Bronchial epithelial cell (primary cell): ENCODE measurements around the gene PLA2G3. TPM values are rescaled to one million over a fixed set of nuclear protein-coding genes. Genes with fewer than 3 reads are reported as not detected.

Experiments used
- DNase-seq: peaks from one replicate; pipeline ENCODE4 v3.0.0-alpha.2; 2010; ENCODE audit warnings: low read depth
- FAIRE-seq: peaks from 2 replicates; lab custom pipeline; 2011; peaks lifted over from hg19 to GRCh38; lab: Jason Lieb, UNC
- H3K27me3 ChIP-seq: 2 replicates; pipeline ENCODE4 v1.5.1; 2011; ENCODE audit warnings: low read length; ENCODE audit not compliant: control insufficient read depth, insufficient read depth
- H3K36me3 ChIP-seq: 2 replicates; pipeline ENCODE4 v1.5.1; 2011; ENCODE audit warnings: low read length; ENCODE audit not compliant: control insufficient read depth, insufficient read depth
- H3K4me3 ChIP-seq: 2 replicates; pipeline ENCODE4 v1.5.1; 2011; ENCODE audit warnings: mild to moderate bottlenecking, low read depth, low read length, control low read depth
- CTCF ChIP-seq: IDR thresholded peaks from 2 replicates; pipeline ENCODE4 v1.5.1; 2011; ENCODE audit warnings: mild to moderate bottlenecking, moderate library complexity, low read length, control low read depth, inconsistent platforms; ENCODE audit not compliant: insufficient read depth, severe bottlenecking
- total RNA-seq: library from RNA; depleted of rRNA; stranded (reverse); fragments of >200 nt; gene quantifications from 2 replicates; pipeline ENCODE4 v1.2.1, GENCODE V29; 2014

Gene PLA2G3
- total RNA-seq, 1 donor from 2014 or later, result under 0.01 TPM

GRCh38 chr22:31103111-31103510 is 37.2 kb downstream of the PLA2G3 start:
- Histone ChIP-seq H3K4me3 (no peak overlapping the region), H3K27me3 (no peaks in the 10 kb centered on the region), H3K36me3 (peaks cover 14% of the 10 kb centered on the region)
- DNase-seq (no peak), FAIRE-seq (no peak)
- no peak for TF ChIP-seq CTCF

DNA sequence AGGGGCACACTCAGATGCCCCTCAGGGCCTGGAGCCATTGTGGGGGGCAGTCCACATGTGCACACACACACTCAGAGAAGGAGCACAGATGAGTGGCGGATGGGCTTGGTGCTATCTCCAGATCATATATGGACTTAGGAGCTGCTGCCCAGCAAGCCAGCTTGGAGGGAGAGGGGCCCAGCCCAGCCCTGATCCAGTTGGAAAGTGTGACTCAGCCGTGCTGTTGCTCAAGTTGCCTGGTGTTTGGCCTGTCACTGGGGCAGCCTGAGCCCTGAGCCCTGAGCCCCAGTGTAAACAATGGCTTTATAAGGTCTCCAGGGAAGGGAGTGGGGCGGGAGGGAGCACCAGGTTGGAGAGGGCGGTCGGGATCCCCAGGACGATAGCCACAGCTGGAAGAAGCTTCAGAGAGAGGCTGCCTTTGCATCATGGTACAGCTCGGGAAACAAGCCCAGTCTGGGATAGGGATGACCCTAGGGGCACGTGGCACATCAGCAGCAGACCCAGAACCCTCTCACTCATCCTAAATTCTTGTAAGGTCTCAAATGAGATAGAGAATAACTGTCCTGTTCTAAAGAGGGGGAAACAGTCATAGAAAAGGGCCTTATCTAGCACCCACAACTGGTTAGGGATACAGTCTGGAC is 37.7 kb downstream of the PLA2G3 start:
- no peak overlapping the region for H3K4me3 ChIP-seq
- H3K27me3 ChIP-seq, result no peaks in the 10 kb centered on the region
- H3K36me3 ChIP-seq, result peaks cover 19% of the 10 kb centered on the region
- peak; percentile 67 for DNase-seq
- no peak for TF ChIP-seq CTCF
- FAIRE-seq, result peak; percentile 55

DNA sequence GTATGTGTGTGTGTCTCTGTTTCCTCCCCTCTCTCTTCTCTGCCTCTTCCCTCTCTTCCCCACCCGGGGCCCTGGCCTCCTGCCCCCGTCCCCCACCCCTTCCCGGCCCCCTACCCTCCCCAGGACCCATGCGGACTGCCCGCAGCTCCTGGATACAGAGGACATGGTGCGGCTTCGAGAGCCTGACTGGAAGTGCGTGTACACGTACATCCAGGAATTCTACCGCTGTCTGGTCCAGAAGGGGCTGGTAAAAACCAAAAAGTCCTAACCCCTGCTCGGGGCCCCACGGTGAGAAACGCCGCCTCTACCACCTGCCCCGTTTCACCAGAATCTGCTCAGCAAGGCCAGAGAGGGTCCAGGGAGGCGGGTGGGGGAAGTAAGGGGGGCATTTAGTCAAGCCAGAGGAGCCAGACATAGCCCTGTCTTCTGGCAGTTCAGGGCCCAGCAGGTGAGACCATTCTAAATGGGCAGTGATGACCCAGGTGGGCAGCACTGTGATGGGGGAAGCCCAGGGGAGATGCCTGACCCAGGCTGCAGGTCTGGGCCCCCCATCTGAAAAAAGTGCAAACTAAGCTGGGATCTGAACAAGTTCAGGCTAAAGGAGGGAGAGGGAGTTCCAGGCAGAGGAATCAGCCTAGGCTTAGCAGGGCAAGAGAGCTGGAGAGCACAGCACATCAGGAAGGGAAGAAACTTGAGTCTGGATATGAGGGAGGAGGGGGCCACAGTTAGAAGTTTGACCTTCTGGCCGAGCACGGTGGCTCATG is 39.4 kb downstream of the PLA2G3 start:
- H3K36me3 ChIP-seq, result peaks cover 32% of the 10 kb centered on the region
- FAIRE-seq (no peak), DNase-seq (no peak)
- TF ChIP-seq CTCF, result no peak
- no peaks in the 10 kb centered on the region for H3K27me3 ChIP-seq
- no peak overlapping the region for H3K4me3 ChIP-seq

DNA sequence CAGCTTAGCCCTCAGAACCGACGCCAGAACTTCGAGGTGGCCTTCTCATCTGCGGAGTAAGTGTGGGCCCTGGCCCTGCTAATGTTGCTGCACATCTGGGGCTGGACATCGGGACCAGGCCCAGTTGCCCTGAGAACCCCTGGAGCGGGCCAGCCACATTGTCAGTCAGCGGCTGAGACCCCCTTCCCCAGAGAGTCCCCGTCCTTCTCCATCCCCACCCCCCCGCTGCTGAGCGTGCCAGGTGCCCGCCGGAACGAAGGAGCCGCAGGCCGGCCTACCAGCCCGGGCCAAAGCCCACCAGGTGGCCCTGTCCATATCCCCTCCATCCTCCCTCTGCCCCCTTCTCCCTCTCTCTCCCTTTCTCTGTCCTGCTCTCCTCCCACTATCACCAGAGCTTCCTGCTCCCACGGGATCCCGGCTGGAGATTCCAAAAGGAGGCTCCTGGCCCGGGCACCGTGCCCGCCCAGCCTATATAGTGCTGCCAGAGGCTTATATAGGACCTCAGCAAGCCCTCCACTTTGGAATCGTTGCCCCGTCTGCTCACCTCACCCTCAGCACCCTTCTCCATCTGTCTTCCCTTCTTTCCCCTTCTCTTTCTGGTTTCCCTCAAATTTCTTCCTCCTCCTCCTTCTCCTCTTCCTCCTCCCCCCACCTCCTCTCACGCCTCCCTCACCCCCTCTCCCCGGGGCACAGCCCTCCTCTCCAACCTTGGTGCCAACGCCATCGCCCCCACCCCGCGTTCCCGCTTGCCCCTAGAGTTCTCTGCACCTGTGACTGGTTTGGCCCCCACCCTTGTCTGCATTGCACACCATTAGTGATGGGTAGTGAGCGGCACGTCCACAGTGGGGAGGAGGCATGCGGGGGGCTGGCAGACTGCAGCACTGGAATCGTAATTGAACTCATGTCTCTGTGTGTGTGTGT is 40.2 kb downstream of the PLA2G3 start:
- no peaks in the 10 kb centered on the region for H3K27me3 ChIP-seq
- TF ChIP-seq CTCF, result no peak
- no peak overlapping the region for H3K4me3 ChIP-seq
- FAIRE-seq (no peak), DNase-seq (no peak)
- peaks cover 39% of the 10 kb centered on the region for H3K36me3 ChIP-seq

- DNase-seq (no peak), FAIRE-seq (peak; percentile 28)
- no peak overlapping the region for H3K4me3 ChIP-seq
- H3K36me3 ChIP-seq, result peaks cover 42% of the 10 kb centered on the region
- TF ChIP-seq CTCF, result no peak
- H3K27me3 ChIP-seq, result no peaks in the 10 kb centered on the region
These were observed 40.9 kb downstream of the PLA2G3 start for GRCh38 chr22:31099386-31099785.
